ENCODE data around the gene SEPHS2. TPM values are rescaled to one million over a fixed set of nuclear protein-coding genes. Genes with fewer than 3 reads are reported as not detected.
"Not testable (repeated sequence)": the region's sequence is repeated elsewhere in the genome, so short reads cannot be mapped to it uniquely, and the experiment has no call there.

The SEPHS2 gene
- total RNA-seq, 1 donor, result 7.8 TPM

DNA sequence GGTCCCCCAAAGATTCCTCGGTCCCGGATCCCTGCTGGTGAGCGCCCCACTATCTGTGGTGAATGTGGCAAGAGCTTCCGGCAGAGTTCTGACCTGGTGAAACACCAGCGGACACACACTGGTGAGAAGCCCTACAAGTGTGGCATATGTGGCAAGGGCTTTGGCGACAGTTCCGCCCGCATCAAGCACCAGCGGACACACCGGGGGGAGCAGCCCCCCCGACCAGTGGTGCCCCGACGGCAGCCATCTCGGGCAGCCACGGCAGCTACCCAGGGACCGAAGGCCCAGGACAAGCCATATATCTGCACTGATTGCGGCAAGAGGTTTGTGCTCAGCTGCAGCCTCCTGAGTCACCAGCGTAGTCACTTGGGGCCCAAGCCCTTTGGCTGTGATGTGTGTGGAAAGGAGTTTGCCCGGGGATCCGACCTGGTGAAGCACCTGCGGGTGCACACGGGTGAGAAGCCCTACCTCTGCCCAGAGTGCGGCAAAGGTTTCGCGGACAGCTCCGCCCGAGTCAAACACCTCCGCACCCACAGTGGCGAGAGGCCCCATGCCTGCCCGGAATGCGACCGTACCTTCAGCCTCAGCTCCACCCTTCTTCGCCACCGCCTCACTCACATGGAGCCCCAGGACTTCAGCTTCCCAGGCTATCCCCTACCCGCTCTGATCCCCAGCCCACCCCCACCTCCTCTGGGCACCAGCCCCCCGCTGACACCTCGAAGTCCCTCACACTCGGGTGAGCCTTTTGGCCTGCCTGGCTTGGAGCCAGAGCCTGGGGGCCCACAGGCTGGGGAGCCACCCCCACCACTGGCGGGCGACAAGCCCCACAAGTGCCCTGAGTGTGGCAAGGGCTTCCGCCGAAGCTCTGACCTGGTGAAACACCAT is 47.7 kb downstream of the SEPHS2 start:
- no peak for DNase-seq (ENCODE audit: low read depth)
- TF ChIP-seq, protein P1, sequence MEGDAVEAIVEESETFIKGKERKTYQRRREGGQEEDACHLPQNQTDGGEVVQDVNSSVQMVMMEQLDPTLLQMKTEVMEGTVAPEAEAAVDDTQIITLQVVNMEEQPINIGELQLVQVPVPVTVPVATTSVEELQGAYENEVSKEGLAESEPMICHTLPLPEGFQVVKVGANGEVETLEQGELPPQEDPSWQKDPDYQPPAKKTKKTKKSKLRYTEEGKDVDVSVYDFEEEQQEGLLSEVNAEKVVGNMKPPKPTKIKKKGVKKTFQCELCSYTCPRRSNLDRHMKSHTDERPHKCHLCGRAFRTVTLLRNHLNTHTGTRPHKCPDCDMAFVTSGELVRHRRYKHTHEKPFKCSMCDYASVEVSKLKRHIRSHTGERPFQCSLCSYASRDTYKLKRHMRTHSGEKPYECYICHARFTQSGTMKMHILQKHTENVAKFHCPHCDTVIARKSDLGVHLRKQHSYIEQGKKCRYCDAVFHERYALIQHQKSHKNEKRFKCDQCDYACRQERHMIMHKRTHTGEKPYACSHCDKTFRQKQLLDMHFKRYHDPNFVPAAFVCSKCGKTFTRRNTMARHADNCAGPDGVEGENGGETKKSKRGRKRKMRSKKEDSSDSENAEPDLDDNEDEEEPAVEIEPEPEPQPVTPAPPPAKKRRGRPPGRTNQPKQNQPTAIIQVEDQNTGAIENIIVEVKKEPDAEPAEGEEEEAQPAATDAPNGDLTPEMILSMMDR (IDR thresholded peaks at IDR 0.05; ENCODE audit: insufficient read depth, low read depth, low read length), result no peak
- H3K4me3 ChIP-seq (ENCODE audit: low read depth, low read length), result no peak overlapping the region

DNA sequence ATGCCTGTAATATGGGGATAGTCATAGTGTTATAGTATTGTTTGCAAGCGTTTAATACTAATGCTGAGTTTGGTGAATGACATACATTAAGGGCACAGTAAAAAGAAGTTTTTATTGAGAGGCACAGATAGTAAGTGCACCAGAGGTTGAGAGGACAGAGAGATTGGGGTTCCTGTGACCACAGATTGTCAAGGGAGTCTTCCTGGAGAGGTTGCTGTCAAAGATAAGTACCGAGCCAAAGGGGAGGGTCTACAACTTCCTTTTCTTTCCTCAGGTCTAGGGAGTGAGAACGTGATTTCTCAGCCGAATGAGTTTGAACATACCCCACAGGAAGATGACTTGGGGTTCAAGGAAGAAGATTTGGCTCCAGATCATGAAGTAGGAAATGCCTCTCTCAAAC is 48.6 kb downstream of the SEPHS2 start:
- no peak overlapping the region for H3K4me3 ChIP-seq (ENCODE audit: low read depth, low read length)
- DNase-seq (ENCODE audit: low read depth), result no peak
- TF ChIP-seq, protein P1 (IDR thresholded peaks at IDR 0.05; ENCODE audit: insufficient read depth, low read depth, low read length), result no peak

GRCh38 chr16:30396627-30397026 is 49.0 kb downstream of the SEPHS2 start:
- DNase-seq (ENCODE audit: low read depth); H3K4me3 ChIP-seq (ENCODE audit: low read depth, low read length): not testable (repeated sequence)

DNA sequence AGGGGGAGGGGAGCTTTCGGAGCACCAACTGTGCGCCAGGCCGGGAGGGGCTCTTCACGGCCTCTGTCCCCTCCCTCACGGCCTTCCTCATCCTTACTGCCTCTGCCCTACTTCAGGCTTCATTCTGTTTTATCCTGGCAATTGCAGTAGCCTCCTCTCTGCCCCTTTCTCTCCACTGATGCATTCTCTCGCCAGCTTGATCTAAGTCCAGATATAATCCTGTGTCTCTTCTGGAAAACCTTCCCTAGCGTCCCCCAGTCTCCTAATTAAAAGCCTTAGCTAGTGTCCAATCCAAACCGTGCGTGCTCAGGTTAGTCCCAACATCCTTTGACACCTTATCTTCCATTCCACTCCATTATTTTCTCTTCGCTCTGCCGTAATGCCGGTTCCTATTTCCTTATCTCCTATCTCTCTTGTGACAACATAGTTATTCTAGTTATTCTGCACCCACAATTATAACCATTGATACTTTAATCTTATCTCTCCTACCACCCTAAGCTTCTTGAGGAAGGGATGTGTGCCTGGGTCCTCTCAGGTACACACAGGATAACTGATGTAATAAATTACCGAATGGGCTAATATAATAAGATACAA is 49.6 kb downstream of the SEPHS2 start:
- DNase-seq (ENCODE audit: low read depth), result no peak
- H3K4me3 ChIP-seq (ENCODE audit: low read depth, low read length), result peak overlapping the region; percentile 79
- TF ChIP-seq, protein P1 (IDR thresholded peaks at IDR 0.05; ENCODE audit: insufficient read depth, low read depth, low read length), result no peak

DNA sequence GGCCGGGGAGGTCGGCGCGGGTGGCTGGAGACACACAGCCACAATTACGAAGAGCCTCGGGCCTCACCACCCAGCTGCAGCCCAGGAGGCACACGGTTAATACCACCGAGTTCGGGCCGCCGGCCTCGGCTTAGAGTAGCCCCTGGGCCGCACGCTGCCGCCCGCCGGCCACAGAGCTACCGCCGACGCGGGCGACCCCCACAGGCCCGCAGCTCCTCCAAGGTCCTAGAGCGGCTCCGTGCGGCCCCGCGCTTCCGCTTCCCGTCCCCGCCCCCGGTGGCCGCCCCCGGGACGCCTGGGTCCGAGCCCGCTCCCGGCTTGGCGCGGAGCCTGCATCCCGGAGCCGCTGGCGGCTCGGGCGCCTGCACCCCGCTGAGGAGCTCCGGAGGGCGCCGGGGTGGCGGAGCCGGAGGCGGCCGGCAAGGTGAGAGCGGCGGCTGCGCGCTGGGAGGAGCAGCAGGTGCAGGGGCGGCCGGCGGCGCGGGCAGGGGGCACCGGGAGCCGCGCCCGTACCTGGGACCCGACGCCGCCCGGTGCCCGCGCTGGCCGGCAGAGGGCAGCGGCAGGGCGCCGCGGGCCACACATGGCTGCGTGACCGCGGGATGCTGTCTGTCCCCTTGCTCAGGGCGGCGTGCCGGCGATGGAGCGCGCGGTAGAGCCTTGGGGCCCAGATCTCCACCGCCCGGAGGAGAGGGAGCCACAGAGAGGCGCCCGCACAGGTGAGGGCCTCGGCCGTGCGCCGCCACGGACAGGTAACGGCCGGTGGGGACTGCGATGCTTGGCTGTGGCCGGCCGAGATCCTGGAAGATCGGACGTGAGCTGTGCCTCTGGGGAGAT is 50.3 kb downstream of the SEPHS2 start, which contains the start of gene ZNF48:
TSS of gene ZNF48 (plus strand) at position 266 of the 837 bp plus-strand sequence. CDS start at position 641, 375 bp downstream.
- TF ChIP-seq, protein P1 (IDR thresholded peaks at IDR 0.05; ENCODE audit: insufficient read depth, low read depth, low read length), result no peak
- peak; percentile 88 for DNase-seq (ENCODE audit: low read depth)
- peak within 1 kb of the TSS; percentile 79 for H3K4me3 ChIP-seq (ENCODE audit: low read depth, low read length)

DNA sequence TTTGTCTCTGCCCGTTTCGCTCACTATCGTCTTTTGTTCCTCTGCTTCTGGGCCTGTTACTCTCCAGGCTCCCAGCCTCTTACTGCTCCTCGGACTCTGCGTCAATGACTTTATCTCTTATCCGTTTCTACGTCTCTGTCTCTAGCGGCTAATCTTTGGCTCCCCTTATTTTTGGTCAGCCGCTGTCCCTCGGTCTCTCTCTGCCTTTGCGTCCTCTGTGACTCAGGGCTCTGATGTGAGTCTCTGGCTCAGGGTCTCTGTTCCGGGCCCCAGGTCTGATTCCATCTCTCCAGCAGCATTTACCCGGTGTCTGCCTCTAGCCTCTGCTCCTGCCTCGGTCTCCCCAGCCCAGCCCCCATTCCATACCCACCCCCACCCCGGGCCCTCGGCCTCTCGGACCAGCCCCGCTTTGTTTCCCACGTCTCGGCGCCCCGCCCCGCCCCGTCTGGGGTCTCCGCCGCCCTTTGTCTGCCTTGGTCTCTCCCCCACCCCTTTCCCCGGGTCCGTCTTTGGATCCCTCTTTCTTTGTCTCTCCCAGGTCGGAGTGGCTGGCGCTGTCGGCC is 51.0 kb downstream of the SEPHS2 start:
- peak; percentile 57 for DNase-seq (ENCODE audit: low read depth)
- TF ChIP-seq, protein P1 (IDR thresholded peaks at IDR 0.05; ENCODE audit: insufficient read depth, low read depth, low read length), result no peak
- peak overlapping the region; percentile 79 for H3K4me3 ChIP-seq (ENCODE audit: low read depth, low read length)

Small RNAs within 50 kb of the gene (small RNA-seq; reads per million reads assigned to genes)
- gene RF00019 (not detected), gene RF00406 (7.4 reads per million, percentile 87 among the genes with 10 or more reads in this experiment), gene RNU7-61P (0.28 reads per million)

Other genes with a start within 250 kb of the SEPHS2 start
- 3.5 and 3.9 TPM in 2 replicates for gene SULT1A3, start 246.6 kb downstream of the SEPHS2 start, total RNA-seq
- gene NPIPB13, start 197.4 kb downstream of the SEPHS2 start, total RNA-seq, result 0.97 TPM in 1 of 2 replicates, not detected in the other
- gene CD2BP2, start 90.6 kb downstream of the SEPHS2 start, total RNA-seq, result 35.1 and 40.6 TPM in 2 replicates
- 37.1 and 37.7 TPM in 2 replicates for gene TBC1D10B, start 75.4 kb downstream of the SEPHS2 start, total RNA-seq
- gene MYL11, start 71.1 kb downstream of the SEPHS2 start, total RNA-seq, result not detected in 2 replicates
- gene SEPTIN1, start 63.3 kb downstream of the SEPHS2 start, total RNA-seq, result 0.43 TPM in 1 of 2 replicates, not detected in the other
- 10.4 and 12.6 TPM in 2 replicates for gene ZNF48, start 50.5 kb downstream of the SEPHS2 start, total RNA-seq
- gene ZNF771, start 38.3 kb downstream of the SEPHS2 start, total RNA-seq, result 9.5 and 10.0 TPM in 2 replicates
- gene DCTPP1, start 15.8 kb downstream of the SEPHS2 start, total RNA-seq, result 12.9 and 18.6 TPM in 2 replicates
- gene ITGAL, start 26.9 kb upstream of the SEPHS2 start, total RNA-seq, result not detected in 2 replicates
- 19.0 and 22.0 TPM in 2 replicates for gene ZNF768, start 80.7 kb upstream of the SEPHS2 start, total RNA-seq
- 11.7 and 12.6 TPM in 2 replicates for gene ZNF747, start 89.0 kb upstream of the SEPHS2 start, total RNA-seq
- gene ZNF764, start 112.5 kb upstream of the SEPHS2 start, total RNA-seq, result 4.3 and 6.1 TPM in 2 replicates
- gene ZNF688, start 125.8 kb upstream of the SEPHS2 start, total RNA-seq, result 6.5 and 12.9 TPM in 2 replicates
- 9.7 and 13.0 TPM in 2 replicates for gene ZNF785, start 139.8 kb upstream of the SEPHS2 start, total RNA-seq
- 6.9 and 7.4 TPM in 2 replicates for gene ZNF689, start 164.5 kb upstream of the SEPHS2 start, total RNA-seq
- gene PRR14, start 205.1 kb upstream of the SEPHS2 start, total RNA-seq, result 5.2 and 5.6 TPM in 2 replicates
- gene FBRS, start 212.6 kb upstream of the SEPHS2 start, total RNA-seq, result 30.2 and 30.3 TPM in 2 replicates